Calu3 (cell line): ENCODE results near the gene MLYCD. TPM values are rescaled to one million over a fixed set of nuclear protein-coding genes. Genes with fewer than 3 reads are reported as not detected.
A peak's percentile ranks its signal among the peaks of the same experiment; 100 is the strongest.

Source experiments
- BruUV-seq: library from RNA; stranded (reverse); fragments of 400-500 nt; replicated peaks from 2 replicates; lab custom pipeline; 2021; lab: Mats Ljungman, UMichigan
- CTCF ChIA-PET: fragments of 300-600 bp; sonication (Branson Sonifier 250); formaldehyde crosslinking; loops from one replicate; lab custom pipeline; 2022; ENCODE audit warnings: antibody characterized with exemption; lab: Charles Lee
- DNase-seq: peaks from one replicate; pipeline ENCODE4 v3.0.0; 2022
- H3K27ac Mint-ChIP-seq: one replicate; pipeline ENCODE4 v1.8.0; 2022; ENCODE audit warnings: mixed read lengths; ENCODE audit not compliant: unreplicated experiment
- H3K27me3 Mint-ChIP-seq: one replicate; pipeline ENCODE4 v1.8.0; 2022; ENCODE audit warnings: mixed read lengths; ENCODE audit not compliant: unreplicated experiment
- H3K36me3 Mint-ChIP-seq: one replicate; pipeline ENCODE4 v1.8.0; 2022; ENCODE audit warnings: mild to moderate bottlenecking, moderate library complexity, mixed read lengths; ENCODE audit not compliant: insufficient read depth, unreplicated experiment
- H3K4me1 Mint-ChIP-seq: one replicate; pipeline ENCODE4 v1.8.0; 2022; ENCODE audit warnings: mild to moderate bottlenecking, low read depth, mixed read lengths; ENCODE audit not compliant: unreplicated experiment
- H3K4me3 Mint-ChIP-seq: one replicate; pipeline ENCODE4 v1.8.0; 2022; ENCODE audit warnings: mild to moderate bottlenecking, low read depth, moderate library complexity, mixed read lengths; ENCODE audit not compliant: unreplicated experiment
- H3K9me3 Mint-ChIP-seq: one replicate; pipeline ENCODE4 v1.8.0; 2022; ENCODE audit warnings: low read depth, mixed read lengths; ENCODE audit not compliant: unreplicated experiment
- CTCF ChIP-seq: fragments of 200-600 bp; IDR thresholded peaks from one replicate; pipeline ENCODE4 v1.8.0; 2022; ENCODE audit warnings: antibody characterized with exemption; ENCODE audit not compliant: unreplicated experiment
- intact Hi-C: fragments of 100-400 bp; cut with micrococcal nuclease; formaldehyde crosslinking; loops from one replicate; pipeline ENCODE4 v1.10.0; 2022; ENCODE audit not compliant: unreplicated experiment
- total RNA-seq: library from RNA; stranded (reverse); gene quantifications from 2 replicates; pipeline ENCODE4 v1.2.3, GENCODE V29; 2022

Gene MLYCD
- total RNA-seq, 1 experiment from 2014 or later: 10.3 TPM

GRCh38 chr16:83900571-83900970 is 1.7 kb downstream of the MLYCD start:
- intact Hi-C loops: no loop called here
- peaks cover 18% of the 10 kb centered on the region for H3K36me3 Mint-ChIP-seq
- H3K27ac Mint-ChIP-seq: no peak overlapping the region
- BruUV-seq: TSS peak; percentile 43
- H3K9me3 Mint-ChIP-seq: peaks cover 3% of the 10 kb centered on the region
- no peak for TF ChIP-seq CTCF
- no peak for DNase-seq
- peaks cover 13% of the 10 kb centered on the region for H3K27me3 Mint-ChIP-seq
- peak overlapping the region; percentile 81 for H3K4me3 Mint-ChIP-seq
- peaks cover 7% of the 10 kb centered on the region for H3K4me1 Mint-ChIP-seq
- CTCF ChIA-PET: no interaction called here

- peaks cover 3% of the 10 kb centered on the region for H3K9me3 Mint-ChIP-seq
- DNase-seq: no peak
- intact Hi-C loops: no loop called here
Observed at GRCh38 chr16:83901101-83901500, 2.2 kb downstream of the MLYCD start.

GRCh38 chr16:83903751-83904150 is 4.8 kb downstream of the MLYCD start:
- peaks cover 18% of the 10 kb centered on the region for H3K36me3 Mint-ChIP-seq
- TF ChIP-seq CTCF: no peak
- H3K9me3 Mint-ChIP-seq: no peaks in the 10 kb centered on the region
- CTCF ChIA-PET: no interaction called here
- no peak for DNase-seq
- no peaks in the 10 kb centered on the region for H3K27me3 Mint-ChIP-seq
- BruUV-seq: no TSS peak
- peaks cover 7% of the 10 kb centered on the region for H3K4me1 Mint-ChIP-seq
- no peak overlapping the region for H3K27ac Mint-ChIP-seq
- intact Hi-C loops: no loop called here
- no peak overlapping the region for H3K4me3 Mint-ChIP-seq

More at GRCh38 chr16:83901101-83901500, 2.2 kb downstream of the MLYCD start:
- BruUV-seq: no TSS peak
- Mint-ChIP-seq H3K4me3 (no peak overlapping the region), H3K27me3 (peaks cover 13% of the 10 kb centered on the region), H3K36me3 (peaks cover 18% of the 10 kb centered on the region), H3K4me1 (peaks cover 7% of the 10 kb centered on the region), H3K27ac (no peak overlapping the region)
- no peak for TF ChIP-seq CTCF
- CTCF ChIA-PET: no interaction called here

- H3K27me3 Mint-ChIP-seq: no peaks in the 10 kb centered on the region
- no peak for DNase-seq
- no peak overlapping the region for H3K27ac Mint-ChIP-seq
- no peak overlapping the region for H3K4me3 Mint-ChIP-seq
- no peaks in the 10 kb centered on the region for H3K9me3 Mint-ChIP-seq
- intact Hi-C loops: no loop called here
- peaks cover 6% of the 10 kb centered on the region for H3K36me3 Mint-ChIP-seq
- CTCF ChIA-PET: no interaction called here
- H3K4me1 Mint-ChIP-seq: no peaks in the 10 kb centered on the region
- BruUV-seq: no TSS peak
- no peak for TF ChIP-seq CTCF
Observed at GRCh38 chr16:83906683-83907082, 7.8 kb downstream of the MLYCD start.
